GM19023 (cell line): Measurements from ENCODE around the gene TBC1D8.
A peak's percentile ranks its signal among the peaks of the same experiment; 100 is the strongest.

Source experiments
- ATAC-seq: cut with Tn5 transposase; IDR thresholded peaks from one replicate; pipeline ENCODE4 v1.9.1; 2021; ENCODE audit warnings: mild to moderate bottlenecking, moderate library complexity; ENCODE audit not compliant: unreplicated experiment

Gene TBC1D8

DNA sequence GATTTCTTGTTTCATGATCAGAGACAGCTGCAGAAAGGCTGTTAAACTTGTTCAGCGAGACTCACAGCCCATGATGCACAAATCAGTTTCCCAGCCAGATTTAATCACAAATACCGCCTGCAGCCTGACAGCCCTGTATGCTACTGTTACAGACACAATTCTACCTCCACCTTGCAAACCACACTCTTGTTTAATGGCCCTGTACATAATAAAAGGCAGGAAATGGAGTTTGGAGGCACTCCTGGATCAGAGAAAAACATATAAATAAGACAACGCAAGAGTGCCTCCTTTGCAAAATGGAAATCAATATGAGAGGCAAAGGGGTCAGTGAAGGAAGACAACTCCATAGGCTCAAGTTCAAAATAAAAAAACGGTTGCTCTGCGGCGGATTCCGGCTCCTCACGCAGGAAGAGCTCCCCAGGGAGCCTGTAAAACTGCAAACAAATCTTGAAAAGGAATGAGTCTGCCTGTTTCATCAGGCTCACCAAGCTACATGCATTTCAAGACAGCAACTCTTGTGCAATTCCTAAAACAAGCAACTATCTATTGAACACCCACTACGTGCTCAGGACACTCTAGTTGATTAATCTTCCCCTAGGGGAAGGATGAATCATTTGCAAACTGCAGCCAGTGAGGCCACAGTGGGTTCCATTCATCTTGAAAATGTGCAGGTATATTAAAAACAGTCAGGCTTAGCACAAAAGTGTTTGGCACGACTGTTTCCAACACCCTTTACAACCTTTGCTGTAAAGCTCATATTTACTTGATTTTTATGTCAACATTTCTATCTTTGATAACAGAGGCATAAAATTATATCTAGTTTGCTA is 37.5 kb downstream of the TBC1D8 start:
- ATAC-seq = no peak

DNA sequence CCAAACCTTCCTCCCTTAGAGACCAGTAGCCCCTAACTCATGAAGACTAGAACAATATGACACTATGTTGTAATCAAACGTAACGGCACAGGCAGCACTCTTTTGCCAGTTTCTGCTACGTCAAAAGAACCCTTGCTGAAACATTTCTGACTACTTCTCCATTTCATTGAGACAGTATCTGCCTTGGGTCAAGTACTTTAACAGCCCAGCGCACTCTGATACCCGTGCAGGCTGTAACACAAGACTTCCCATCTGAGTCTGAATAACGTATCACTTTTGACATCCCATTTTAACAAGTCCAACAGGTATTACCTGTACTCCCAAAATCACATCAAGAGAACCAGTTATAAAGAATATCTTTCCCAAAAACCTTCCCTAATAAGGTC is 38.4 kb downstream of the TBC1D8 start:
- no peak for ATAC-seq

DNA sequence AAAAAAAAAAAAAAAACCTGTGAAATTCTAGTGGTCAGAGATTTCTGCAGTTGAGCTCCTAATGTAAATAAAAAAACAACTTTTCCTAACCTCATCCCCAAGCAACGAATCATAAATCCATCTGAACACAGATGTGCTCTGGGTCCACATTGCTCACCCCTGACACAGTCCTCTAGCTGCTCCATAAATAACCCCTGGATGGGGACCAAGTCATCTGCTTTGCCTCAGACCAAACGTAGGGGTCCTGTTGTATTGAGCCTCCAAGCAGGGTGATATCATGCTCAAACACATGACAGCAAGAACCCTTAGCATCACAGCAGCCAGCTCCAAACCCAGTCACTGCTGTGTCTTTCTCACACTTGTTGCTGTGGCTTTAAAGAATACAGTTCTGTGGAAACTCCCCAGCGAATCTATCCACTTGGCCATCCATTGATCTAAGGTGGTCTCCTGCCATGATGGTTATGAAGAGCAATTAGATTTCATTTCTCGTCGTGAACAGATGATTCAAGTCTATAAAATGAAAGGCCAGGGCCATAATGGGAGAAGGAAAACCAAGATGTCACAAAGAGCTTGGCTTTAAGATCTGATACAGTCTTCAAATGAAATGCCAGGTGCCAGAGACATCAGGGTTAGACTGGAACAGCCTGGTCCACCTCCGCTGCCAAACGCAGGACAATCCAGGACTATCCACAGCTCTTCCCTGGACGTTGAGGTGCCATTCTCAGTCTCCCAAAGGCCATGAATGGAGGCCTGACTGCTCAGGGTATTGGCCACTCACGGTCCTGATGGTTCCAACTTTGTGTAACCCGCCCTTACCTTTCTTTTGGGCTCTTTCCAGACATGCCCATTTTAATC is 39.0 kb downstream of the TBC1D8 start:
- no peak for ATAC-seq

DNA sequence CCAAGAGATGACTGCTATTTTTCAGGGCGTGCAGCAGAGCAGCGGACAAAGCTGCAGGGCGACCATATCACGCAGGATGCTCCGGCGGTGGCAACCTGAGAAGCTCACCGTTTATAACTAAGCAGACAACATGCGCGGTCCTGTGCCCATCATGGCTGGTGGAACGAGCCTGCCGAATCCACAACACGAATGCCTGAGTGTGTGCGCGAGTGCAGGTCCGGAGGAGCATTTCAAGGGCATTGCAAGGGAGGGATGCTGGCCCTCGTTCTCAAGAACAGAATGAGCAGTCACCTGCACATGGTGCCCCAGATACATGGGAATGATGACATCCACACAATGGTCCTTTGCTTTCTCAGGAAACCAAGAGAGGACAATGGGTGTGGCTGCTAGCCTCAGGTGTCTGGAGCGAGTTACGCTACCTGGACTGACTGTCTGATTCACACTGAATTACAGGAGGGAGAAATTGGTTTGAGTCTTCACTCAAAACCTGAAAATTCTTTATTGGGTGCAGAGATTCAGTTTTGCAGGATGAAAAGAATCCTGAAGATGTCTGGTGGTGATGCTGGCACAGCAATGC is 39.8 kb downstream of the TBC1D8 start:
- no peak for ATAC-seq

DNA sequence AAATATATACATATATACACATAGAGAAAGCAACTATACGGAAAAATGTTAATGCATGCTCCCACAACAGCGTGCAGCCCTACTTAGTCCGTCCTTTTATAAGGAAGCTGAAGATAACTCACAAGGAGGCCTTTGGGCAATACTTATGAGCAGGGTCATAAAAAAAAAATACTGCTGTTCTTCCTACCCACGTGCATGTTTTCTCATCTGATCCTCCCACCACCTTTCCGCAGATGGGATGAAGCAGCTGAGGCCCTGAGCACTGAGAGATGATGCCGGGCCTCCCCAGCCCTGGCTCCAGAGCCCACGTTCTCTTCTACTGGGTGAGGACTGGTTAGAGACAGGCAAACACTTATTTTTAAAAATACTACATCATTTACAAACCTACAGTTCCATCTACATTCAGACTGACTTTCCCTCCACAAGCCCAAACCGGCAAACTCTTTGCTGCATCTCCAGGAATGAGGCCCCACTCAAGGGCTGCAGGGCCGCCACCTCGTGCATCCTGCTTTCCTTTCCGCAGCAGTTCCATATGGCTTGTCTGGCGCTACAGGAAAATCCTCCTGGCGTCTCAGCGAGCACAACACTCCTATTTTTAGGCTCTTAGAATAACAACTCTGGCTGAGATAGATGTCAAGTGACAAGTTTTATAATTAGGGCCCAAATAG is 41.6 kb downstream of the TBC1D8 start:
- ATAC-seq = no peak

DNA sequence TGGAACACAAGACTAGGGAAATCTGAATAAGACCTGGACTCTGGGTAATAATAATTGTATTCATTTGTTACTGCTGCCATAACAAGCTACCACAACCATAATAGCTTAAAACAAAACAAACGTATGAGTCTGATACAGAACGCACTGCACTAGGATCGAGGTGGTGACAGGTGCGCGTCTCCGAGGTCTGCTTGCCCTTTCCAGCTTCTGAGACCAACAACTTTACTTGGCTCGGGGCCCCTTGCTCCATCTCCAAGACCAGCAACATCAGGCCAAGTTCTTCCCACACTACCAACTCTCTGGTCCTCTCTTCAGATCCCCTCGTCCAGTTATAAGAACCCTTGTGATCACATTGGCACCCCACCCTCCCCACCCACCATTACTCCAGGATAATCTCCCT is 42.8 kb downstream of the TBC1D8 start:
- ATAC-seq = no peak

DNA sequence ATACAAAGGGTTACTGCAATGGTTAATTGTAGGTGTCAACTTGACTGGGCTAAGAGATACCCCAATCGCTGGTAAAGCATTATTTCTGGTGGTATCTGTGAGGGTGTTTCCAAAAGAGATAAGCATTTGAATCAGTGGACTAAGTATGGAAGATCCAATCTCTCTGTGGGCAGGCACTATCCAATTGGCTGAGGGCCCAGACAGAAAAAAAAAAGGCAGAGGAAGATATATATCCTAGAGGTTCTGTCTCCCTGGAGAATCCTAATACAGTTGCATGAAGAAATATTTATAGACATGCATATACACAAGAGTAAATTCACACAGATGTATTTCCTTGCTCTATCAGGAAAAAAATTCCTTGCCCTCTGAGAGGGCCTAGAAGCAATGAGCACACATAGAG is 43.9 kb downstream of the TBC1D8 start:
- no peak for ATAC-seq

DNA sequence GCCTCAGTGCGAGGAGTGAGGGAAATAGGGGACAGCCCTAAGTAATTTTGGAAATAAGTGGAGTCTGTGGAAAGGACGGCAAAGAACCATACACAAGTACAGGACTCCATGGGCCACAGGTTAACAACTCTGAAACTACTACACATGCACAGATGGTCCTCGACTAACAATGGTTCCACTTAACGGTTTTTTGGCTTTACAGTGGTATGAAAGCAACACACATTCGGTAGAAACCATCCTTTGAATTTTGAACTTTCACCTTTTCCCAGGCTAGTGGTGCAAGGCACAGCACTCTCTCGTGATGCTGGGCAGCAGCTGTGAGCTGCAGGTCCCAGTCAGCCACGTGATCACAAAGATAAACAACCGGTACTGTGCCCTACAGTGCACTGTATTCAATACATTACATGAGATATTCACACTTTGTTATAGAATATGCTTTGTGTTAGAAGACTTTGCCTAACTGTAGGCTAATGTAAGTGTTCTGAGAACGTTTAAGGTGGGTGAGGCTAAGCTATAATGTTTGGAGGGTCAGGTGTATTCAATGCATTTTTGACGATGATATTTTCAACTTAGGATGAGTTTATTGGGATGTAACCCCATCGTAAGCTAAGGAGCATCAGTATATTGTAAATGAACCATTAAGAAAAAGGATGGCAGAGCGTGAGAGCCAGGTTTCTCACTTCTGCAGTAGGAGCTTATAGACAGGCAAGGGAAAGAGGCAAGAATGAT is 44.6 kb downstream of the TBC1D8 start:
- no peak for ATAC-seq

DNA sequence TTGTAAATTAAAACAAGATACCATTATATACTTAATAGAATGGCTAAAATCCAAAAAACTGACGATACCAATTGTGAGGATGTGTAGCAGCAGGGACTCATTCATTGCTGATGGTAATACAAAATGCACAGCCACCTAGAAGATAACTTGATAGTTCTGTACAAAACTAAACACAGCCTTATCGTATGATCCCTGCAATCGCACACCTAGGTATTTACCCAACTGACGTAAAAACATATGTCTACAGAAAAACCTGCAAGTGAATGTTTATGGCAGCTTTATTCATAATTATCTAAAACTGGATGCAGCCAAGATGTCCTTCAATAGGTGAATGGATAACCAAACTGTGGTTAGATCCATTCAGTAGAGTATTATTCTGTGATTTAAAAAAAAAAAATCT is 45.5 kb downstream of the TBC1D8 start:
- no peak for ATAC-seq

DNA sequence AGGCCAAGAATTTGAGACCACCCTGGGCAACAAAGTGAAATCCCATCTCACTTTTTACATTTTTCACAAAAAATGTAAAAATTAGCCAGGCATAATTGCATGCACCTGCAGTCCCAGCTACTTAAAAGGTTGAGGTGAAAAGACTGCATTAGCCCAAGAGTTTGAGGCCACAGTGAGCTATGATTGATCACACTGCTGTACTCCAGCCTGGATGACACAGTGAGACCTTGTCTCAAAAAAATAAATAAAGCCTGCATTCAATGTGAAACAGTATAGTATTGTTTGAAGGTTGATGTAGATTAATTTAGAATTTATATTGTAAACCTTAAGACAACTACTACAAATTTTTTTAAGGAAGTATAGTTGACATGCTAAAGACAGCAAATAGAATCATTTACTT is 53.5 kb downstream of the TBC1D8 start:
- no peak for ATAC-seq

DNA sequence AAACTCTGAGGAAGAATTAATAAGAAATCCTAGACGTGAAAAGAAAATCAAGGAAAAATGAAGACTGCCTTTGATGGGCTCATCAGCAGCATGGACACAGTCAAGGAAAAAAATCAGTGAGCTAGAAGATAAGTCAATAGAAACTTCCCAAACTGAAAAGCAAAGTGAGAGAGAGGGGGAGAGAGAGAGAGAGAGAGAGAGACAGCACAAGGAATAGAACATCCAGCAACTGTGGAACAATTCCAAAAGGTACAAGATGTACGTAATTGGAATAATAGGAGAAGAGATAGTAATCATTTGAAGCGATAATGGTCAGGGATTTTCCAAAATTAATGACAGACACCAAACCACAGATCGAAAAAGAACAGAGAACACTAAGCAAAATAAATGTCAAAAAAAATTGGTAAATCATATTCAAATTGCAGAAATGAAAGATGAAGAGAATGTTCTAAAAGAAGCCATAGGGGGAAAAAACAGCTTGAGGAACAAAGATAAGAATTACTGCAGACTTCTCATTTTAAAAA is 54.5 kb downstream of the TBC1D8 start:
- ATAC-seq = no peak

DNA sequence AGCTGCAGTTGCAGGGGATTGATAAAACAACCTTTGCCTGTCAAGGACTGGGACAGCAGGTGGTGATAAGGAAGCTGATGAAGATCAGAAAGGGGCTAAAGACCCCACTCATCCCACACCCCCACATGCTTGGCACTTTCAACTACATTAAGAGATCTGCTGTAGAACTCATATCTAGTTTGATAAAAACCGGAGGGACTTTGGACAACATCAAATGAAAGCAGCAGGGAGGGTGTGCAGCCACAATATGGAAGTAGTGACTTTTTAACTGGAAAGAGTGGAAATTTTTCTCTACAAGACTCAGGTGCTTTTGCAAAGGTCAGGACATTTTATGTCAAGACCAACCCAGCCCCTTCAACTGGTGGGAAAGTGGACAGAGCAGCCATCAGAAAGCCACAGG is 56.8 kb downstream of the TBC1D8 start:
- ATAC-seq = no peak

DNA sequence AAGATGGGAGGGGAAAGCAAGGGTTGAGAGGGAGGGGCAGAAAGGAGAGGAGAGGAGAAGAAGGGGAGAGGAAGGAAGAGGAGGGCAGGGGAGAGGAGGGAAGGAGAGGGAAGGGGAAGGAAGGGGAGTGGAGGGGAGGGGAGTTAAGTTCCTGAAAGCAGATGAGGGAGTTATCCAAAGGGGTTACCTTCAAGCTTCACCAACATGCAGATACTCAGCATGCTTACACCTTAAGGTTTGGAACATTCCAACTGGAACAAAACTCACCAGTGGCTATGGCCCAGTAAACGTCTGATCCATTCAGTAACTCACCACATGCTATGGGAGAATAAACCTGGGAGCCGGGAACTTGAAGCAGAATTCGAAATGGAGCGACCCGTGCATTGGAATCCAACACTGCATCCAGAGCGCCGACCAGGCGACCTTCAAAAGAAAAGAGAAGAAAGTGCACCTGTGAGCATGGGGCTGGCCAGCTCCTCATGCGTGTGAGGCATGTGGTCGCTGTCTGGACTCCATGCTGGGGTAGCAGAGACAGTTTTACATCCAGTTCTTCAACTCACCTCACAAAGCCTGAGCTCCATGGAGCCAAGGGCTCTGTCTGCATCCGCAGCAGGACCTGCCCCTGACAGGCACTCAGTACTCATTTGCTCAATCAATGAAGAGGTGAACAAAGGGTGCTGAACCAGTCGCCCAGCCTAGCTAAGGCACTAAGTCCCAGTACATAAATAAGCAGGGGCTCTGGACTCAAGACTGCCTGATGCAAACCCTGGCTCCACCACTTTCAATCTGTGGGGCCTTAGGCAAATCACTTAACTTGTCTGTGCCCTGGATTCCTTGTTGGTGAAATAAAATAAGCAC is 61.0 kb downstream of the TBC1D8 start:
- no peak for ATAC-seq

DNA sequence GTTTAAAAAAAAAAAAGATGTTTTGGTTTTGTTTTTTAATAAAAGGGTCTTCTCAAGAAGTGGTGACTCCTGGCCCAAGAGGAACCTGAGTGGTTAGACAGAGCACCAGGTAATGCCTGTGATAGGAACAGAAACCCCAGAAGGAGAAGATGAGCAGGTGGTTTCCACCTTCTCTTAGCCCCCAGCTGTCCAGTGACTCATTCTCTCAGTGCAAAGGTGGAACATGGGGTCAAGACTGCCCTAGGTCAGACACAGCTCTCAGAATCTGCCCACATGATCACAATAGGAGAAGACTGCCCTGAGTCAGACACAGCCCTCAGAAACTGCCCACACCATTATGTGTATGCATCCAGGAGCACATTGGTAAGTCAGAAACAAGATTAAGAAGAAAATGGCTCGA is 61.8 kb downstream of the TBC1D8 start:
- peak; percentile 89 for ATAC-seq

DNA sequence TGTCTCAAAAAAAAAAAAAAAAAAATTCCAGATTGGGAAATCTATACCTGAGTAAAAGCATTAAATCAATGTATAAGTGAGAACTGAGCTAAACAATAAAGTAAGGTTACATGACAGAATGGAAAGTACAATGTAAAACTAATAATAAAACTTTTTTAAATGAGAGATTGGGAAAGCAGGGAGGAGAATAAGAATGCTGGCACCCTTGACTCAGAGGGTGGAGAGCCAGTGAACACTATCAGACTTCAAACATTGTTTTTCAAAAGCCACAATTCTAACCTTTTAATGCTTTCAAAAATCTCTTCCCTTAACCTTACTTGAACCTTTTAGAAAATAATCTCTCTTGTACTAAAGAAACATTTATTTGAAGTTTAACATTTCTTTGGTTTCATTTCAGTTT is 63.5 kb downstream of the TBC1D8 start:
- no peak for ATAC-seq

DNA sequence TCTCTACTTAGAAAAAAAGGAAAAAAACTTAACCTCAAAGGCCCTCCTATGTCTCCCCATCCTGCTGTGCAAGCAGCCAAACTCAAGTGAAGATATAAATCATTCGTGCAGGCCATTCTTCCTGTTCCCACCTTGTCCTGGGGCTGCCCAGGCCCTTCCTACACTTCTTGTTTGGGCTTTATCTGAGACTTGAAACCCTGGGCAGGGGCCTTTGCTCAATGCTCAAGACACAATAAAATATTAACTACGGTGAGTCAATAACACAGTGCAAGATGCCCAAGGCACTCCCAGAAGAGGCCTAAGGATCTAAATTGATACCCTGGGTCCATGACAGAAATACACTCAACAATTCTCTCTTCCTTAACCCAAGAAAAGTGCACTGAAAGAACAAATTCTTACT is 67.6 kb downstream of the TBC1D8 start:
- ATAC-seq = no peak

DNA sequence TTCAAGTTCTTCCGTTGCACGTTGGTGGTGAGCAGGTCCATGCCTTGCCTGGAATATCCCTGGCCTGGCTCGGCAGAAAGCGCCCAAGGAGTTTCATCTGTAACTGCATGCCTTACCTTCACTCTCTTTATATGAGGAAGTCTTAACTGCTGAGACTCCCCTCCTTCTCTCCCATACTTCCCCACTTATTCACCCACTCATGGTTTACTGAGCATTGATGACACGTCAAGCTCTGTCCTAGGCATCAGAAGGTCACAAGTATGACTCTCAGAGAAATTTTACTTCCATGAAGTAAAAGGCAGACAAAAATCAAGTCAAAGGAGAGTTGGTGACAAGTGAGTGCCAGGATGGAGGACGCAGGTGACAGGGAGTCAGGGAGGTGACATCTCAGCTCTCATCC is 68.2 kb downstream of the TBC1D8 start:
- ATAC-seq = no peak

DNA sequence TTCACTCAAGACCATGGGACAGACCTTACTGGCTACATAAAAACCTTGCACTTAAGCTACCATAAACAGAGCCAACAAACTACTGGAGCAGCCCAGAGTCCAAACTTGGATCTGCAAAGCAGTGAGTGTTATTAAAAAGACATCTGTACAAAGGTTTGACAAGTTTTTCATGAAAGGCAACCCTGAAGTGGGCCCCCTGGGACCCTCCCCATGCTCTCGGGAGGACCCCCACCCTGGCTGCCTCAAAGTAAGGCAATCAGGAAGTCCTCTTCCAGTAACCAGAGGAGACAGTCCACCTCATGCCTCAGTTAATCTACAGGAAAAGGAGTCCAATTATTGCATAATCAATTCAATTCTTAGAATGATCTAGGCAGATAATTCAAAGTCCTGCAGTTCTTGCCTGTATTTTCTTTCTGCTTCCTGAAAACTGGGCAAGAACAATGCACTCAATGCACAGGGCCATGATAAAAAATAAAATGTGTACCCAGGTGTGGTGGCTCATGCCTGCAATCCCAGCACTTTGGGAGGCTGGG is 69.7 kb downstream of the TBC1D8 start:
- ATAC-seq = no peak
